Measurements from ENCODE around the gene PFDN1. TPM values are rescaled to one million over a fixed set of nuclear protein-coding genes. Genes with fewer than 3 reads are reported as not detected.

PFDN1 gene
- total and polyA plus RNA-seq, 2 experiments from 2014 or later, result 84.1 to 98.0 TPM

- Histone ChIP-seq H3K4me3 (no peak overlapping the region), H3K9me3 (ENCODE audit: low read depth) (no peaks in the 10 kb centered on the region), H3K36me3 (replicated peaks; ENCODE audit: insufficient read depth, low read depth) (no peaks in the 10 kb centered on the region), H4K20me1 (ENCODE audit: insufficient read depth, poor library complexity, severe bottlenecking) (no peaks in the 10 kb centered on the region), H2AFZ (no peak overlapping the region), H3K4me1 (ENCODE audit: insufficient read depth) (peaks cover 13% of the 10 kb centered on the region), H3K27me3 (no peaks in the 10 kb centered on the region), H3K27ac (no peak overlapping the region), H3K79me2 (no peaks in the 10 kb centered on the region), H3K9me2 (replicated peaks; ENCODE audit: insufficient read depth) (no peaks in the 10 kb centered on the region), H3K4me2 (peak overlapping the region; percentile 8)
- no peak for DNase-seq (ENCODE audit: low spot score)
- 73% methylated on average over 8 of the region's 8 CpGs for WGBS (ENCODE audit: low lambda C conversion rate, missing lambda C conversion rate)
- TF ChIP-seq, protein P1, sequence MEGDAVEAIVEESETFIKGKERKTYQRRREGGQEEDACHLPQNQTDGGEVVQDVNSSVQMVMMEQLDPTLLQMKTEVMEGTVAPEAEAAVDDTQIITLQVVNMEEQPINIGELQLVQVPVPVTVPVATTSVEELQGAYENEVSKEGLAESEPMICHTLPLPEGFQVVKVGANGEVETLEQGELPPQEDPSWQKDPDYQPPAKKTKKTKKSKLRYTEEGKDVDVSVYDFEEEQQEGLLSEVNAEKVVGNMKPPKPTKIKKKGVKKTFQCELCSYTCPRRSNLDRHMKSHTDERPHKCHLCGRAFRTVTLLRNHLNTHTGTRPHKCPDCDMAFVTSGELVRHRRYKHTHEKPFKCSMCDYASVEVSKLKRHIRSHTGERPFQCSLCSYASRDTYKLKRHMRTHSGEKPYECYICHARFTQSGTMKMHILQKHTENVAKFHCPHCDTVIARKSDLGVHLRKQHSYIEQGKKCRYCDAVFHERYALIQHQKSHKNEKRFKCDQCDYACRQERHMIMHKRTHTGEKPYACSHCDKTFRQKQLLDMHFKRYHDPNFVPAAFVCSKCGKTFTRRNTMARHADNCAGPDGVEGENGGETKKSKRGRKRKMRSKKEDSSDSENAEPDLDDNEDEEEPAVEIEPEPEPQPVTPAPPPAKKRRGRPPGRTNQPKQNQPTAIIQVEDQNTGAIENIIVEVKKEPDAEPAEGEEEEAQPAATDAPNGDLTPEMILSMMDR (IDR thresholded peaks at IDR 0.05; ENCODE audit: poor library complexity), result no peak
- no peak for TF ChIP-seq EZH2 (IDR thresholded peaks at IDR 0.05; ENCODE audit: borderline replicate concordance)
These were observed 25.3 kb upstream of the PFDN1 start for GRCh38 chr5:140328036-140328764.

DNA sequence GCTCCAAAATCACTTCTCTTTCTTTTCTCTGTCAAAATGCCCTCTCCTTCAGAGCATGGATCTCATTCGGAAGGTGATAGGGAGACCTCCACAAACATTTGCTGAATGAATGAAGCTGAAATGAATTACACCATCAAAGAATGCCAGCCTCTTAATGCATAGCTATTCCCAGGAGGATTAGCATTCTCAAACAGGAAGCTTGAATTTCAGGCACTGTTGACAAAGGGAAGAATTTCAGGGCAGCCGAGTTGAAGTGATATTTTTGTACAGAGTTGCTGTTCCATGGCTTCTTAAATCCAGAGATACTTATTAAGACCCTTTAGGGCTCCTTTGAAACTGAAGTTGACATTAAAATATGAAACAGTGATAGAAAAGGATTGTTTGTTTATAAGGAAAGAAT lies 24.7 kb upstream of the PFDN1 start:
- WGBS (ENCODE audit: low lambda C conversion rate, missing lambda C conversion rate), result 31% methylated on average over 2 of the region's 2 CpGs
- H3K27me3 ChIP-seq, result no peaks in the 10 kb centered on the region
- no peaks in the 10 kb centered on the region for H3K9me3 ChIP-seq (ENCODE audit: low read depth)
- H3K36me3 ChIP-seq (replicated peaks; ENCODE audit: insufficient read depth, low read depth), result no peaks in the 10 kb centered on the region
- no peak overlapping the region for H3K4me3 ChIP-seq
- no peak overlapping the region for H3K27ac ChIP-seq
- peak overlapping the region; percentile 9 for H2AFZ ChIP-seq
- no peak for DNase-seq (ENCODE audit: low spot score)
- H3K4me2 ChIP-seq, result peak overlapping the region; percentile 8
- H4K20me1 ChIP-seq (ENCODE audit: insufficient read depth, poor library complexity, severe bottlenecking), result no peaks in the 10 kb centered on the region
- TF ChIP-seq EZH2 (IDR thresholded peaks at IDR 0.05; ENCODE audit: borderline replicate concordance) (no peak), EZH2phosphoT487 (IDR thresholded peaks at IDR 0.05; ENCODE audit: low read depth, severe bottlenecking, unreplicated experiment) (no peak)
- TF ChIP-seq, protein P1 (IDR thresholded peaks at IDR 0.05; ENCODE audit: poor library complexity), result no peak
- no peaks in the 10 kb centered on the region for H3K79me2 ChIP-seq
- H3K9me2 ChIP-seq (replicated peaks; ENCODE audit: insufficient read depth), result no peaks in the 10 kb centered on the region
- peaks cover 15% of the 10 kb centered on the region for H3K4me1 ChIP-seq (ENCODE audit: insufficient read depth)

DNA sequence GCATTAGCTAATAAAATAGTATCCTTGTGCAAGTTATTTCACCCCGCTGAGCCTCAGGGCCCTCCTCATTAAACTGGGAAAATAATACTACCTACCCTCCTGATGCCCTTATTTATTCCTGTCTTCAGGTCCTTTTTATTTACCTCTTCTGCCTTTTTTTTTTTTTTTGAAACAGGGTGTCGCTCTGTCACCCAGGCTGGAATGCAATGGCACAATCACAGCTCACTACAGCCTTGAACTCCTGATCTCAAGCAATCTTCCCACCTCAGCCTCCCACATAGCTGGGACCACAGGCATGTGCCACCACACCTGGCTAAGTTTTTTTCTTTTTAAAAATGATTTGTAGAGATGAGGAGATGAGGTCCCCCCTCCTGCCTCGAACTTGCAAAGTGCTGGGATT lies 22.6 kb upstream of the PFDN1 start:
- Histone ChIP-seq H3K27ac (no peak overlapping the region), H3K79me2 (no peaks in the 10 kb centered on the region), H3K4me3 (no peak overlapping the region), H3K4me1 (ENCODE audit: insufficient read depth) (peaks cover 15% of the 10 kb centered on the region), H4K20me1 (ENCODE audit: insufficient read depth, poor library complexity, severe bottlenecking) (no peaks in the 10 kb centered on the region), H3K4me2 (no peak overlapping the region), H3K9me3 (ENCODE audit: low read depth) (no peaks in the 10 kb centered on the region), H2AFZ (no peak overlapping the region), H3K36me3 (replicated peaks; ENCODE audit: insufficient read depth, low read depth) (no peaks in the 10 kb centered on the region), H3K27me3 (no peaks in the 10 kb centered on the region), H3K9me2 (replicated peaks; ENCODE audit: insufficient read depth) (no peaks in the 10 kb centered on the region)
- WGBS (ENCODE audit: low lambda C conversion rate, missing lambda C conversion rate), result 90% methylated on average over 3 of the region's 3 CpGs
- no peak for DNase-seq (ENCODE audit: low spot score)
- no peak for TF ChIP-seq EZH2phosphoT487 (IDR thresholded peaks at IDR 0.05; ENCODE audit: low read depth, severe bottlenecking, unreplicated experiment)
- TF ChIP-seq, protein P1 (IDR thresholded peaks at IDR 0.05; ENCODE audit: poor library complexity), result no peak
- TF ChIP-seq EZH2 (IDR thresholded peaks at IDR 0.05; ENCODE audit: borderline replicate concordance), result no peak

Data from hepatocyte (in vitro differentiated cells).